Liver (tissue), 3 donors: ENCODE measurements around the gene SEC11C.

Experiments
- HNF4A ChIP-seq, 2 donors: conservative IDR thresholded peaks; 2 replicates each; pipeline ENCODE4 v1.6.1; 2016; ENCODE audit warnings: antibody characterized with exemption in 2 of 2, mild to moderate bottlenecking in 2 of 2
- HNF4G ChIP-seq: IDR thresholded peaks from 2 replicates; pipeline ENCODE4 v1.6.1; 2016; ENCODE audit warnings: antibody characterized with exemption
- RXRA ChIP-seq, 2 donors: IDR thresholded peaks; 2 replicates each; pipeline ENCODE4 v1.6.1; 2017 to 2018; ENCODE audit warnings: antibody characterized with exemption in 2 of 2, mild to moderate bottlenecking in 1 of 2
- SP1 ChIP-seq: IDR thresholded peaks from 2 replicates; pipeline ENCODE4 v1.6.1; 2018; ENCODE audit warnings: antibody characterized with exemption, mild to moderate bottlenecking
- TF ChIP-seq, protein P1 (sequence below): fragments of 150-350 bp; IDR thresholded peaks from 2 replicates; pipeline ENCODE4 v1.5.1; 2017; ENCODE audit warnings: improper control_type of control experiment, low read depth, low read length; ENCODE audit not compliant: missing input control
- TF ChIP-seq, protein P2 (sequence below): IDR thresholded peaks from 2 replicates; pipeline ENCODE4 v1.6.1; 2016; ENCODE audit warnings: antibody characterized with exemption
- donor health status: healthy.
- donor health status: healthy.

DNA sequence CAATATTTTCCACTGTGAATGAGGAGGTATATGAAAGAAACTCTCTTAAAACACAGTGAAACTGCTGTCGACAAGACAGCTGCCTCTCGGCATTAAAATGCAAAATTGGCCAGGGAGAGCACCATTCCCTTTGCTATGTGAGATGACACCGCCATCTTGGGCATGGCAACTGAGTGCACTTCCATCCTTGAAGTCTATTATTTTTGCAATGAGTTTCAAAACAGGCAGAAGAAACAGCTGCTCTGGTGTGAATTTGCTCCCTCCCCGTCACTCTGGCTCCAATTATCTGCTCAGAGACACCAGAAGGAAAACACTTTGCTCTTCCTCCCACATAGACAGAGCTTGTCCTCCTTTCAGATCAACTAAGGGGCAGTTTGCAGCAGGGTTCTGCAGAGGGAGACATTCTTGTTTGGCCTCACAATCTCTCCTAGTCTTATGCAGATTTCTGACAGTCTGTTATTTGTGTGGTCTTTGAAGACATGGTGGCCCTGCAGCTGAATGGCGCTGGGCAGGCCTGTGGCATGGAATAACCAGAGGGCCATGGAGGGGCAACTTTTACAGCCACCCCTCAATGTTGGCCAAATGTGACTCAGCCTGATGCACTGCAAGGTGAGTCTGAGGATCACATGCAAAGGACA is 48.6 kb upstream of the SEC11C start:
- TF ChIP-seq, protein P1, sequence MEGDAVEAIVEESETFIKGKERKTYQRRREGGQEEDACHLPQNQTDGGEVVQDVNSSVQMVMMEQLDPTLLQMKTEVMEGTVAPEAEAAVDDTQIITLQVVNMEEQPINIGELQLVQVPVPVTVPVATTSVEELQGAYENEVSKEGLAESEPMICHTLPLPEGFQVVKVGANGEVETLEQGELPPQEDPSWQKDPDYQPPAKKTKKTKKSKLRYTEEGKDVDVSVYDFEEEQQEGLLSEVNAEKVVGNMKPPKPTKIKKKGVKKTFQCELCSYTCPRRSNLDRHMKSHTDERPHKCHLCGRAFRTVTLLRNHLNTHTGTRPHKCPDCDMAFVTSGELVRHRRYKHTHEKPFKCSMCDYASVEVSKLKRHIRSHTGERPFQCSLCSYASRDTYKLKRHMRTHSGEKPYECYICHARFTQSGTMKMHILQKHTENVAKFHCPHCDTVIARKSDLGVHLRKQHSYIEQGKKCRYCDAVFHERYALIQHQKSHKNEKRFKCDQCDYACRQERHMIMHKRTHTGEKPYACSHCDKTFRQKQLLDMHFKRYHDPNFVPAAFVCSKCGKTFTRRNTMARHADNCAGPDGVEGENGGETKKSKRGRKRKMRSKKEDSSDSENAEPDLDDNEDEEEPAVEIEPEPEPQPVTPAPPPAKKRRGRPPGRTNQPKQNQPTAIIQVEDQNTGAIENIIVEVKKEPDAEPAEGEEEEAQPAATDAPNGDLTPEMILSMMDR, result no peak
- no peak for TF ChIP-seq RXRA (IDR thresholded peaks at IDR 0.05)
- TF ChIP-seq, protein P2, sequence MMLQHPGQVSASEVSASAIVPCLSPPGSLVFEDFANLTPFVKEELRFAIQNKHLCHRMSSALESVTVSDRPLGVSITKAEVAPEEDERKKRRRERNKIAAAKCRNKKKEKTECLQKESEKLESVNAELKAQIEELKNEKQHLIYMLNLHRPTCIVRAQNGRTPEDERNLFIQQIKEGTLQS, result no peak
- TF ChIP-seq HNF4A (conservative IDR thresholded peaks at IDR 0.05), result no peak
- TF ChIP-seq HNF4G, result no peak
- TF ChIP-seq SP1, result no peak
